GM12872 (cell line): ENCODE measurements around the gene MDC1.
A peak's percentile ranks its signal among the peaks of the same experiment; 100 is the strongest.

Source experiments
- TF ChIP-seq, protein P1 (sequence below): IDR thresholded peaks from 3 replicates; pipeline ENCODE4 v1.5.1; 2011; ENCODE audit warnings: low read depth, mild to moderate bottlenecking, low read length, moderate library complexity; ENCODE audit not compliant: insufficient read depth

MDC1 gene

GRCh38 chr6:30748851-30749540 lies 31.9 kb upstream of the MDC1 start:
- TF ChIP-seq, protein P1, sequence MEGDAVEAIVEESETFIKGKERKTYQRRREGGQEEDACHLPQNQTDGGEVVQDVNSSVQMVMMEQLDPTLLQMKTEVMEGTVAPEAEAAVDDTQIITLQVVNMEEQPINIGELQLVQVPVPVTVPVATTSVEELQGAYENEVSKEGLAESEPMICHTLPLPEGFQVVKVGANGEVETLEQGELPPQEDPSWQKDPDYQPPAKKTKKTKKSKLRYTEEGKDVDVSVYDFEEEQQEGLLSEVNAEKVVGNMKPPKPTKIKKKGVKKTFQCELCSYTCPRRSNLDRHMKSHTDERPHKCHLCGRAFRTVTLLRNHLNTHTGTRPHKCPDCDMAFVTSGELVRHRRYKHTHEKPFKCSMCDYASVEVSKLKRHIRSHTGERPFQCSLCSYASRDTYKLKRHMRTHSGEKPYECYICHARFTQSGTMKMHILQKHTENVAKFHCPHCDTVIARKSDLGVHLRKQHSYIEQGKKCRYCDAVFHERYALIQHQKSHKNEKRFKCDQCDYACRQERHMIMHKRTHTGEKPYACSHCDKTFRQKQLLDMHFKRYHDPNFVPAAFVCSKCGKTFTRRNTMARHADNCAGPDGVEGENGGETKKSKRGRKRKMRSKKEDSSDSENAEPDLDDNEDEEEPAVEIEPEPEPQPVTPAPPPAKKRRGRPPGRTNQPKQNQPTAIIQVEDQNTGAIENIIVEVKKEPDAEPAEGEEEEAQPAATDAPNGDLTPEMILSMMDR, result no peak

GRCh38 chr6:30747902-30748769 lies 31.1 kb upstream of the MDC1 start:
- TF ChIP-seq, protein P1, result no peak

DNA sequence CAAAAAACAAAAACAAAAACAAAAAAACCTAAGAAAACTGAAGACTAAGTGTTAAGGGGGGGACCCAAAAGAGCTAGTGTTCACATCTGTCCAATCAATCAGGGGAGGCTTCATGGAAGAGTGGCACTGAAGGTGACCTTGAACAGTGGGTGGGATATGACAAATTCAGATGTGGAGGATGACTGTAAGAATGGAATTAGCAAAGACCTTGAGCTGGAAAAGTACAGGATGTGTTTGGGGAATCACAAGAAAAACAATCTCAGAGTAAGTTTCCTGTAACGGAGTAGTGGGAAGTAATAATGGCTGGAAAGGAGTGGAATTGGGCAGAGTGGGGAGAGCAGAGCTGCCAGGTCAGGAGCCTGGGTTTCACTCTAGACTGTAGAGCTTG lies 30.2 kb upstream of the MDC1 start:
- TF ChIP-seq, protein P1, result no peak

- TF ChIP-seq, protein P1, result peak; percentile 77
Observed at GRCh38 chr6:30744054-30744805, 27.1 kb upstream of the MDC1 start, which contains the start of gene IER3. Gene IER3 (minus strand): TSS chr6:30744547. CDS start chr6:30744518, 29 bp downstream.

DNA sequence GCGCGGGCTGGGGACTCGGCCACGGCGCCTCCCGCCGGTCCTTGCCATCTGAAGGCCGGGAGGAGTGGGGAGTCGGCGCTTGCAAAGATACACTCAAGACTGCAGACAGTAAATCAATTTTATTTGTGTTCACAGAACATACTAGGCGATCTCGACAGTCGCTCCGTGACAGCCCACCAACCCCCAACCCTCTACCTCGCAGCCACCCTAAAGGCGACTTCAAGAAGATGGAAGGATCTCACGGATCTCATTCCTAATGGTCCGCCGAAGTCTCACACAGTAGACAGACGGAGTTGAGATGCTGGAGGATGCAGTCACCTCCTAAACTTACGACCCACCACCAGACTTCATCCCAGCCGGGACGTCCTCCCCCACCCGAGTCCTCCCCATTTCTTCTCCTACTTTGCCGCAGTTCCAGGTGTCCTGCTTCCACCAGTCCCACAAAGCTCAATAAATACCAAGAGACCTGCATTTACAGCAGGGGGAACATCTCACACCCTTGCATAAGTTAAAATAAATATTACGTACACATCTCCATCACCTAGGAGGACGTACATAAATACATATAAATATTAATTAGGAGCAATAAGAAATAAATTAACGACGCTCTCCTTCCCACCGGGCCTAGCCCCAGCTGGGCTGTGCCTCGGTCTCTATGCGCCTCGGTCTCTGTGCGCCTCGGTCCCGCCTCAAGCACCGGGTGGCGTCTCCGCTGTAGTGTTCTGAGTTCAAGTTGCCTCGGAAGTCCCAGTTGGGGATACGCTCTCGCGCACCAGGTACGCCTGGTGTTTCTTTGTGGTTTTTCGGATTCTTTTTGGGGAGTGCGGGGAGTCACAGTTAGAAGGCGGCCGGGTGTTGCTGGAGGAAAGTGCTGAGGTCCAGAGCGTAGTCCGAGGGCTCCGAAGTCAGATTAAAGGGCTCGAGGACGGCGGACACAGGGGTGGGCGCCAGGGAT lies 26.3 kb upstream of the MDC1 start:
- TF ChIP-seq, protein P1, result no peak

GRCh38 chr6:30742316-30743098 lies 25.4 kb upstream of the MDC1 start, which contains the start of gene FLOT1:
Gene FLOT1 (minus strand): TSS chr6:30742687. CDS start chr6:30742189, 498 bp downstream.
- TF ChIP-seq, protein P1, result no peak
